ENCODE results near the gene CCDC178. TPM values are rescaled to one million over a fixed set of nuclear protein-coding genes. Genes with fewer than 3 reads are reported as not detected.

The CCDC178 gene
- total RNA-seq, 4 donors from 2014 or later: 0.78 to 8.7 (median 2.2) TPM

DNA sequence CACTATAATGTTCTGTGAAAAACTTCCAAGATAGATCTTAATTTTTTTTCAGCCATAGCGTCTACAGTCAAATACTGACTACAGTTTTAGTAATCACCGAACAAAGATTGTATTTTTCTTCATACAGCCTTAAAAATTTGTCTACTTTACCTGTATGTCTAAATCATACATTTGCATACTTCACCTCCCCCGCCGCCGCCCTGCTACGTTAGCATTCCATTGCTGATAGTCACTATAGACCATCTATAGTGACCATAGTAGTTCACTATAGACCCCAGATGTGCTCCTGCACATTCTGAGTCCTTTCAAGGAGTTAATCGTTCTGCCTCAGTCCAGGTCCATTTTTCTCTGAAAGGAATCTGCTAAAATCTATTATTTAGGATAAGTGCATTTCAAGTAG is 325.0 kb downstream of the CCDC178 start:
- Histone ChIP-seq H3K9me3 (peaks cover 0 to 7% (median 0%) of the 10 kb centered on the region in 4 donors), H3K36me3 (no peaks in the 10 kb centered on the region), H3K4me3 (no peak overlapping the region), H3K27ac (no peak overlapping the region), H3K4me1 (no peaks in the 10 kb centered on the region), H3K27me3 (no peaks in the 10 kb centered on the region)
- WGBS, 2 donors: 94% methylated on average over 7 of the region's 7 CpGs
- no peak for DNase-seq (ENCODE audit: low spot score in 2 of 2)
- TF ChIP-seq, protein P1, sequence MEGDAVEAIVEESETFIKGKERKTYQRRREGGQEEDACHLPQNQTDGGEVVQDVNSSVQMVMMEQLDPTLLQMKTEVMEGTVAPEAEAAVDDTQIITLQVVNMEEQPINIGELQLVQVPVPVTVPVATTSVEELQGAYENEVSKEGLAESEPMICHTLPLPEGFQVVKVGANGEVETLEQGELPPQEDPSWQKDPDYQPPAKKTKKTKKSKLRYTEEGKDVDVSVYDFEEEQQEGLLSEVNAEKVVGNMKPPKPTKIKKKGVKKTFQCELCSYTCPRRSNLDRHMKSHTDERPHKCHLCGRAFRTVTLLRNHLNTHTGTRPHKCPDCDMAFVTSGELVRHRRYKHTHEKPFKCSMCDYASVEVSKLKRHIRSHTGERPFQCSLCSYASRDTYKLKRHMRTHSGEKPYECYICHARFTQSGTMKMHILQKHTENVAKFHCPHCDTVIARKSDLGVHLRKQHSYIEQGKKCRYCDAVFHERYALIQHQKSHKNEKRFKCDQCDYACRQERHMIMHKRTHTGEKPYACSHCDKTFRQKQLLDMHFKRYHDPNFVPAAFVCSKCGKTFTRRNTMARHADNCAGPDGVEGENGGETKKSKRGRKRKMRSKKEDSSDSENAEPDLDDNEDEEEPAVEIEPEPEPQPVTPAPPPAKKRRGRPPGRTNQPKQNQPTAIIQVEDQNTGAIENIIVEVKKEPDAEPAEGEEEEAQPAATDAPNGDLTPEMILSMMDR (IDR thresholded peaks at IDR 0.05): no peak
- TF ChIP-seq POLR2A (IDR thresholded peaks at IDR 0.05) (no peak), EP300 (IDR thresholded peaks at IDR 0.05) (no peak)

DNA sequence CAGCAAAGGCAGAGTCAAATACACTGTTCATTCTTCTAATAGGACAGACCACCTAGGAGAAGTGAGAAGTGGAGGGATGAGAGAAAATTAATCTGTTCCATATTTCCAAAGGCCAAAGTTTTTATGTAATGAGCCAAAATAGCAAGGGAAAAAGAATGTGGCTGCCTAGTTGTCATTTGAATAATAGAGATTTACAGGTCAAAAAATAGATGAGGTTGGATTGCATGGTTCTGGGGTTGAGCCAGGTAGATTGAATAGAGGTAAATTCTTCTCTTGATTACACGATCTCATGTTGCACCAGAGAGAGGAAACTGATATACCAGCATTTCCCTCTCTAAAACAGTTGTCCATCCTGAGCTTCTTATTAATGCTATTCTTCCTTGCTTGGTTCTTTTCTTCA is 325.8 kb downstream of the CCDC178 start:
- Histone ChIP-seq H3K27me3 (no peaks in the 10 kb centered on the region), H3K36me3 (no peaks in the 10 kb centered on the region), H3K4me1 (no peaks in the 10 kb centered on the region), H3K4me3 (no peak overlapping the region), H3K27ac (no peak overlapping the region), H3K9me3 (peaks cover 0 to 7% (median 0%) of the 10 kb centered on the region in 4 donors)
- TF ChIP-seq EP300 (IDR thresholded peaks at IDR 0.05) (no peak), POLR2A (IDR thresholded peaks at IDR 0.05) (no peak)
- TF ChIP-seq, protein P1 (IDR thresholded peaks at IDR 0.05): no peak
- 62 to 67% methylated on average over 1 of the region's 1 CpG for WGBS, 2 donors
- DNase-seq (ENCODE audit: low spot score in 2 of 2): no peak

DNA sequence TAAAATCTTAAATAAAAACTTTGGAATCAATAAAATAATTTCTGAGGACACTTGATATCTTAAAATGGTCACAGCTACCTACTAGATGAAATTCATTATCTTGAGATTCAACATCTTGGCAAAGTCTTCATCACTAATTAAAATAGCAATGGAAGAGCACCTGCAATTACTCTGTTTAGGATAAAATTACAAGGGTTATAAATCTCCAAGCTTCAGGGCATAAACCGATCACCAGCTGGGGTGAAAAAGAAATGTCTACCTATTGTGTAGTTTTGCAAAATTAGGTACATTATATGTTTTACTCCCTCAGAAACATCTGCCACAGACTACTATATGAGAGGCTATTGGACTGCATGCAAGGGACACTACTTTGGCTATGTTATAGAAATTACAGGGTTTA is 327.1 kb downstream of the CCDC178 start:
- Histone ChIP-seq H3K36me3 (no peaks in the 10 kb centered on the region), H3K4me3 (no peak overlapping the region), H3K27me3 (no peaks in the 10 kb centered on the region), H3K27ac (no peak overlapping the region), H3K9me3 (peaks cover 0 to 3% (median 0%) of the 10 kb centered on the region in 4 donors), H3K4me1 (no peaks in the 10 kb centered on the region)
- TF ChIP-seq, protein P1 (IDR thresholded peaks at IDR 0.05): no peak
- TF ChIP-seq POLR2A (IDR thresholded peaks at IDR 0.05) (no peak), EP300 (IDR thresholded peaks at IDR 0.05) (no peak)
- DNase-seq (ENCODE audit: low spot score in 2 of 2): no peak
- 84 to 96% methylated on average over 1 of the region's 1 CpG for WGBS, 2 donors

DNA sequence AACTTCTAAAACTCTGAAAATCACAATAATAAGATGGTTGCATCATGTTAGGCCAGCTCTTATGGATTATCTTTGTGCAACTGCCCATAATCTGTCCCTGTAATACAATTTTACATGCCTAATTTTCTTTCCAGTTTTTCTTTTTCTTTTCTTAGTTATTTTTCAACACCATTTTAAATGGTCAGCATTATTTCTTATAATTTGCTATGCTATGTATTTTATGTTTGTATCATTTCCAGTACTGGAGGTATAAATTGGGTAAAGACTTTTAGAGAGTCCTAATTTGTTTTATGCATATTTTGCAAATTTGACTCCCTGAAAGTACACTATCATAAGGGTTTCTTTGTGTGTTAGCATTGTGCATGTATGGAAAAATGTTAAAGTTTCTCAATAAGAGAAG is 333.0 kb downstream of the CCDC178 start:
- no peak overlapping the region for H3K27ac ChIP-seq
- no peaks in the 10 kb centered on the region for H3K9me3 ChIP-seq
- H3K27me3 ChIP-seq: no peaks in the 10 kb centered on the region
- DNase-seq (ENCODE audit: low spot score in 2 of 2): no peak
- no peaks in the 10 kb centered on the region for H3K4me1 ChIP-seq
- TF ChIP-seq POLR2A (IDR thresholded peaks at IDR 0.05): no peak
- TF ChIP-seq, protein P1 (IDR thresholded peaks at IDR 0.05): no peak
- TF ChIP-seq EP300 (IDR thresholded peaks at IDR 0.05): no peak
- H3K4me3 ChIP-seq: no peak overlapping the region
- H3K36me3 ChIP-seq: no peaks in the 10 kb centered on the region

DNA sequence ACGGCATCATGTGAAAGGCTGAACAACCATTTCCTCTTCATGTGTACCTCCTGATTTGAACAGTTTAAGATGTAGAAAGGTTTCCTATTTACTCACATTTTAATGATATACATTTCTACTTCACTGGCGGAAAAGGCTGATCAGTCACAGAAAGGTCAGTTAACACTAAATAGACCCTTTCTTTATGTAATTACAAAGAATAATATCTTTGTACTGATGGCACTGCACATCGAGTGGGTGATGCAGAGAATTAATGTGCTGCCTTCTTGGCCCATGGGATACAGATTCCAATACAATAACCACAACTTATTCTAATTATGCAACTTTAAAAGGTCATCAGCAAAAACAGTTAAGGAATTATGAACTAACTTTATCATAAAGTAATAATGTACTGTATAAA is 339.2 kb downstream of the CCDC178 start:
- H3K4me3 ChIP-seq: no peak overlapping the region
- H3K9me3 ChIP-seq: no peaks in the 10 kb centered on the region
- H3K27me3 ChIP-seq: no peaks in the 10 kb centered on the region
- WGBS, 2 donors: 49 to 52% methylated on average over 3 of the region's 3 CpGs
- no peak for DNase-seq (ENCODE audit: low spot score in 2 of 2)
- H3K36me3 ChIP-seq: no peaks in the 10 kb centered on the region
- no peaks in the 10 kb centered on the region for H3K4me1 ChIP-seq
- no peak for TF ChIP-seq POLR2A (IDR thresholded peaks at IDR 0.05)
- TF ChIP-seq, protein P1 (IDR thresholded peaks at IDR 0.05): no peak
- no peak for TF ChIP-seq EP300 (IDR thresholded peaks at IDR 0.05)
- no peak overlapping the region for H3K27ac ChIP-seq
